Bronchial epithelial cell (primary cell): ENCODE measurements around the gene TP73. TPM values are rescaled to one million over a fixed set of nuclear protein-coding genes. Genes with fewer than 3 reads are reported as not detected.

ENCODE experiments used
- DNase-seq: peaks from one replicate; pipeline ENCODE4 v3.0.0-alpha.2; 2010; ENCODE audit warnings: low read depth
- FAIRE-seq: peaks from 2 replicates; lab custom pipeline; 2011; peaks lifted over from hg19 to GRCh38; lab: Jason Lieb, UNC
- H3K27me3 ChIP-seq: 2 replicates; pipeline ENCODE4 v1.5.1; 2011; ENCODE audit warnings: low read length; ENCODE audit not compliant: control insufficient read depth, insufficient read depth
- H3K36me3 ChIP-seq: 2 replicates; pipeline ENCODE4 v1.5.1; 2011; ENCODE audit warnings: low read length; ENCODE audit not compliant: control insufficient read depth, insufficient read depth
- H3K4me3 ChIP-seq: 2 replicates; pipeline ENCODE4 v1.5.1; 2011; ENCODE audit warnings: mild to moderate bottlenecking, low read depth, low read length, control low read depth
- CTCF ChIP-seq: IDR thresholded peaks from 2 replicates; pipeline ENCODE4 v1.5.1; 2011; ENCODE audit warnings: mild to moderate bottlenecking, moderate library complexity, low read length, control low read depth, inconsistent platforms; ENCODE audit not compliant: insufficient read depth, severe bottlenecking
- total RNA-seq: library from RNA; depleted of rRNA; stranded (reverse); fragments of >200 nt; gene quantifications from 2 replicates; pipeline ENCODE4 v1.2.1, GENCODE V29; 2014

Gene TP73
- total RNA-seq, 1 donor from 2014 or later = under 0.01 TPM

DNA sequence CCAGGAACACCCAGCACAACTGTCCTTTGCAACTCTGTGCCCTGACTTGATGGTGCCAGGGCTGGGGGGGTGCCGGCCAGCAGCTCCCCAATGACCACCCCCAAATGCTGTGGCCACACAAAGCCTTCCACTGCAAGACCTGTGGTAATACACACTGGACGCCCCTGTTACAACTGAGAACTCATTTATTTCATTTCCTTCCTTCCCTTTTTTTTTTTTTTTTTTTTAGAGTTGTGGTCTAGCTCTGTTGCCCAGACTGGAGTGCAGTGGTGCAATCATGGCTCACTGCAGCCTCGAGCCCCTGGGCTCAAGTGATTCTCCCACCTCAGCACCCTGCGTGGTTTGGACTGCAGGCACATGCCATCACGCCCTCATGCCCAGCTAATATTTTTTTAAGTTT, 25.2 kb downstream of the TP73 start:
- no peaks in the 10 kb centered on the region for H3K36me3 ChIP-seq
- TF ChIP-seq CTCF = no peak
- DNase-seq (no peak), FAIRE-seq (no peak)
- H3K4me3 ChIP-seq = no peak overlapping the region
- H3K27me3 ChIP-seq = no peaks in the 10 kb centered on the region

- Histone ChIP-seq H3K4me3 (no peak overlapping the region), H3K27me3 (no peaks in the 10 kb centered on the region), H3K36me3 (no peaks in the 10 kb centered on the region)
- no peak for FAIRE-seq
- DNase-seq = peak; percentile 41
- TF ChIP-seq CTCF = no peak
These were observed 26.2 kb downstream of the TP73 start for GRCh38 chr1:3678361-3679097.

- FAIRE-seq (peak; percentile 100), DNase-seq (no peak)
- no peak for TF ChIP-seq CTCF
- H3K4me3 ChIP-seq = no peak overlapping the region
- no peaks in the 10 kb centered on the region for H3K27me3 ChIP-seq
- H3K36me3 ChIP-seq = no peaks in the 10 kb centered on the region
These were observed 26.8 kb downstream of the TP73 start for GRCh38 chr1:3679098-3679555.

- no peak overlapping the region for H3K4me3 ChIP-seq
- DNase-seq (no peak), FAIRE-seq (no peak)
- H3K36me3 ChIP-seq = no peaks in the 10 kb centered on the region
- no peak for TF ChIP-seq CTCF
- H3K27me3 ChIP-seq = no peaks in the 10 kb centered on the region
These were observed 27.6 kb downstream of the TP73 start for GRCh38 chr1:3679799-3680453.

- Histone ChIP-seq H3K27me3 (no peaks in the 10 kb centered on the region), H3K4me3 (no peak overlapping the region), H3K36me3 (no peaks in the 10 kb centered on the region)
- DNase-seq (peak; percentile 41), FAIRE-seq (no peak)
- no peak for TF ChIP-seq CTCF
These were observed 28.3 kb downstream of the TP73 start for GRCh38 chr1:3680488-3681230.
